Prostate gland (tissue), 2 donors: Measurements from ENCODE around the gene SCCPDH. TPM values are rescaled to one million over a fixed set of nuclear protein-coding genes. Genes with fewer than 3 reads are reported as not detected.

Experiments used
- DNase-seq: peaks from one replicate; pipeline ENCODE4 v3.0.0-alpha.2; 2019; ENCODE audit warnings: low spot score
- H3K27ac ChIP-seq, 2 donors: fragments of 200-600 bp; sonication (generic); 2 replicates each; pipeline ENCODE4 v1.5.1; 2017 to 2019
- H3K27me3 ChIP-seq: fragments of 200-600 bp; sonication (generic); replicated peaks from 2 replicates; pipeline ENCODE4 v1.5.1; 2019; ENCODE audit not compliant: insufficient read depth
- H3K36me3 ChIP-seq, 2 donors: fragments of 200-600 bp; sonication (generic); 1 replicate in 1 of 2; 2 replicates in 1 of 2; pipeline versions ENCODE4 v1.5.1 to v1.8.1; 2017 to 2019
- H3K4me1 ChIP-seq: fragments of 200-600 bp; sonication (generic); replicated peaks from 2 replicates; pipeline ENCODE4 v1.5.1; 2019
- H3K4me3 ChIP-seq, 2 donors: fragments of 200-600 bp; sonication (generic); 2 replicates each; pipeline ENCODE4 v1.5.1; 2017 to 2019
- H3K9me3 ChIP-seq: fragments of 200-600 bp; sonication (generic); 2 replicates; pipeline ENCODE4 v1.5.1; 2017
- POLR2A ChIP-seq: fragments of 450-650 bp; IDR thresholded peaks from one replicate; pipeline ENCODE4 v1.6.1; 2016; ENCODE audit warnings: antibody characterized with exemption, mild to moderate bottlenecking
- POLR2AphosphoS5 ChIP-seq: sonication (generic); formaldehyde crosslinking; IDR thresholded peaks from one replicate; pipeline ENCODE4 v1.6.1; 2017; ENCODE audit warnings: antibody characterized with exemption
- WGBS: methylation state at CpG from one replicate; pipeline ENCODE4 v1.1.5; 2018; 5-methylcytosine and 5-hydroxymethylcytosine counted together
- intact Hi-C: fragments of 100-400 bp; cut with DNase I; formaldehyde crosslinking; loops from one replicate; pipeline ENCODE4 v1.14.2; 2022
- total RNA-seq, 2 donors: library from RNA; depleted of rRNA; stranded (reverse); fragments of >200 nt; gene quantifications; one replicate each; pipeline ENCODE4 v1.1.0, GENCODE V29; 2016
- TF ChIP-seq, protein P1 (sequence below), 4 experiments: fragments of 200-600 bp in 2 of 4; fragments of 450-650 bp in 2 of 4; sonication (generic) in 2 of 4; IDR thresholded peaks; 1 replicate in 3 of 4; 2 replicates in 1 of 4; pipeline ENCODE4 v1.5.1; 2016 to 2019; ENCODE audit warnings: antibody characterized with exemption in 4 of 4, mild to moderate bottlenecking in 2 of 4, moderate library complexity in 2 of 4

The SCCPDH gene
- total RNA-seq, 2 donors from 2014 or later = 49.6 to 67.4 TPM

DNA sequence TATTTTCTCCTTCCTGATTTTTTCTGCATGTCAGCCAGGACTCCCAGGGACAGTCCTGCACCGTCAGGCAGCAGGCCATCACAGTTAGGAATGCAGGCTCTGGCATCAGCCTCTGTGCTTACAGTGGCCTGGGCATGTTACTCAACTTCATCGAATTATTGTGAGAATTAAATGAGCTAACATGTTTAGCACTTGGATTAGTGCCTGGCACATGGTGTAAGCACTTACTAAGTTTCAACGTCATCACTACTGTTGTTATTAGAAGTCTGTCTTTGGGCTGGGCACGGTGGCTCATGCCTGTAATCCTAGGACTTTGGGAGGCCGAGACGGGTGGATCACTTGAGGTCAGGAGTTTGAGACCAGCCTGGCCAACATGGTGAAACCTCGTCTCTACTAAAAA, 45.1 kb downstream of the SCCPDH start:
- no peaks in the 10 kb centered on the region for H3K9me3 ChIP-seq
- H3K36me3 ChIP-seq = no peaks in the 10 kb centered on the region
- TF ChIP-seq POLR2A (no peak), POLR2AphosphoS5 (peak; percentile 70)
- TF ChIP-seq, protein P1, sequence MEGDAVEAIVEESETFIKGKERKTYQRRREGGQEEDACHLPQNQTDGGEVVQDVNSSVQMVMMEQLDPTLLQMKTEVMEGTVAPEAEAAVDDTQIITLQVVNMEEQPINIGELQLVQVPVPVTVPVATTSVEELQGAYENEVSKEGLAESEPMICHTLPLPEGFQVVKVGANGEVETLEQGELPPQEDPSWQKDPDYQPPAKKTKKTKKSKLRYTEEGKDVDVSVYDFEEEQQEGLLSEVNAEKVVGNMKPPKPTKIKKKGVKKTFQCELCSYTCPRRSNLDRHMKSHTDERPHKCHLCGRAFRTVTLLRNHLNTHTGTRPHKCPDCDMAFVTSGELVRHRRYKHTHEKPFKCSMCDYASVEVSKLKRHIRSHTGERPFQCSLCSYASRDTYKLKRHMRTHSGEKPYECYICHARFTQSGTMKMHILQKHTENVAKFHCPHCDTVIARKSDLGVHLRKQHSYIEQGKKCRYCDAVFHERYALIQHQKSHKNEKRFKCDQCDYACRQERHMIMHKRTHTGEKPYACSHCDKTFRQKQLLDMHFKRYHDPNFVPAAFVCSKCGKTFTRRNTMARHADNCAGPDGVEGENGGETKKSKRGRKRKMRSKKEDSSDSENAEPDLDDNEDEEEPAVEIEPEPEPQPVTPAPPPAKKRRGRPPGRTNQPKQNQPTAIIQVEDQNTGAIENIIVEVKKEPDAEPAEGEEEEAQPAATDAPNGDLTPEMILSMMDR (IDR thresholded peaks at IDR 0.05) = no peak
- WGBS = 38% methylated on average over 7 of the region's 7 CpGs
- peak; percentile 47 for DNase-seq
- intact Hi-C loops = no loop called here
- no peak overlapping the region for H3K4me3 ChIP-seq
- no peaks in the 10 kb centered on the region for H3K27me3 ChIP-seq
- H3K4me1 ChIP-seq = no peaks in the 10 kb centered on the region
- no peak overlapping the region for H3K27ac ChIP-seq

DNA sequence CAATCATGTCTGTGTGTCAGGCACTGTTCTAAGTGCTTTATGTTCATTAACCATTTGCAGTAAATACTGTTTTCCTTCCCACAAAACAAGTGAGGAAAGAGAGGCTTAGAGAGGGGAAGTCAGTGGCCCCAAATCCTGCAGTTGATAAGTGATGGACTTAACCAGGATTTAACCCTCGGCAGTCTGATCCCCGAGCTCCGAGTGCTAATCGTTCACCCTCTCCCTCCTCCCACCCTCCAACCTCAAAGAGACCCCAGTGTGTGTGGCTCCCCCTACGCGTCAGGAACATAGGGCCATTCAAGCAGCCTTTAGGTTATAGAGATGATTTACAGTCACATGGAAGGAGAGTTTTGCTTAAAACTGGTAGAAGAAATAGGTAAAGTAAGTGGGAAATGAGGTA, 47.2 kb downstream of the SCCPDH start:
- peaks cover 0 to 1% of the 10 kb centered on the region in 2 donors for H3K36me3 ChIP-seq
- intact Hi-C loops = no loop called here

DNA sequence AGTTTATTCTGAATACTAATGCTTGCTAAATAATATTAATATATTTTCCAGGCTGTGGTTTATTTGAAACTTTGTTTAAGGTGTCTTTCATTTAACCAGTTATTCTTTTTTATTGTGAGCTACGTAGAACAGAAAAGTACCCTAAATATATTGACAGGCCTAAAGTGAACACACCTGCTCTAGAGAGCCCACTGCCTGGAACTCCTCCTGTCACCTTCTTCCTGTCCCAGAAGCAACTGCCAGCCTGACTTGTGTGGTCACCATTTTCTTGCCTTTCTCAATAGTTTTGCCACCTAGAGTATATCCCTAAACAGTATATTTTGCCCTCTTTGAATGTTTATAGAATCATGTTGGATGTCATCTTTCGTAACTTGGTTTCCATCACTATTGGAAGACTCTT, 48.5 kb downstream of the SCCPDH start:
- H3K27ac ChIP-seq = no peak overlapping the region
- WGBS = 95% methylated on average over 2 of the region's 2 CpGs
- TF ChIP-seq POLR2A (no peak), POLR2AphosphoS5 (no peak)
- TF ChIP-seq, protein P1 (IDR thresholded peaks at IDR 0.05) = no peak
- no peaks in the 10 kb centered on the region for H3K9me3 ChIP-seq
- H3K4me1 ChIP-seq = no peaks in the 10 kb centered on the region
- intact Hi-C loops = no loop called here
- no peak overlapping the region for H3K4me3 ChIP-seq
- peaks cover 0 to 6% of the 10 kb centered on the region in 2 donors for H3K36me3 ChIP-seq
- H3K27me3 ChIP-seq = no peaks in the 10 kb centered on the region
- DNase-seq = no peak

More for the DNA sequence above, 47.2 kb downstream of the SCCPDH start:
- DNase-seq = no peak
- no peak for TF ChIP-seq POLR2AphosphoS5
- TF ChIP-seq, protein P1 (IDR thresholded peaks at IDR 0.05) = no peak
- no peak for TF ChIP-seq POLR2A
- WGBS = 98% methylated on average over 6 of the region's 6 CpGs
- Histone ChIP-seq H3K27me3 (no peaks in the 10 kb centered on the region), H3K9me3 (no peaks in the 10 kb centered on the region), H3K4me1 (no peaks in the 10 kb centered on the region), H3K27ac (no peak overlapping the region), H3K4me3 (no peak overlapping the region)

DNA sequence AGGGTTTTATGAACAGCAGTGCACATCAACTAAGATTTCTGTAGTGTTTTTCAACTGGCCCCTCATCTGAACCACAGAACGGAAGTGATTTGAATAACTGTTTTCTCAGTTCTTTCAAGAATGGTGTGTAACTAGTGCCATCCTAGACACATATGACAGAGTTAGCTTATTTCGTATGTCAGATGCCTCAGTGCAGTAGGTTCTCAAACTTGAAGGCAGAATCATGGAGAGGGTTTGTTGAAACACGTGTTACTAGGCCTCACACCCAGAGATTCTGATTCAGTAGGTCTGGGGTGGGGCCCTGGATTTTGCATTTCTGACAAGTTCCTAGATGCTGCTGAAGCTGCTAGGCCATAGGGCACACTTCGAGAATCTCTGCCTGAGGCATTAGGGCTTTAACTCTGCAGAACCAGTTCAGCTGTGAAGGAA, 49.0 kb downstream of the SCCPDH start:
- TF ChIP-seq, protein P1 (IDR thresholded peaks at IDR 0.05) = no peak
- TF ChIP-seq POLR2AphosphoS5 (no peak), POLR2A (no peak)
- peaks cover 0 to 6% of the 10 kb centered on the region in 2 donors for H3K36me3 ChIP-seq
- DNase-seq = no peak
- intact Hi-C loops = no loop called here
- no peak overlapping the region for H3K27ac ChIP-seq
- no peak overlapping the region for H3K4me3 ChIP-seq
- H3K9me3 ChIP-seq = no peaks in the 10 kb centered on the region
- no peaks in the 10 kb centered on the region for H3K27me3 ChIP-seq
- H3K4me1 ChIP-seq = no peaks in the 10 kb centered on the region
- WGBS = 91% methylated on average over 4 of the region's 4 CpGs

DNA sequence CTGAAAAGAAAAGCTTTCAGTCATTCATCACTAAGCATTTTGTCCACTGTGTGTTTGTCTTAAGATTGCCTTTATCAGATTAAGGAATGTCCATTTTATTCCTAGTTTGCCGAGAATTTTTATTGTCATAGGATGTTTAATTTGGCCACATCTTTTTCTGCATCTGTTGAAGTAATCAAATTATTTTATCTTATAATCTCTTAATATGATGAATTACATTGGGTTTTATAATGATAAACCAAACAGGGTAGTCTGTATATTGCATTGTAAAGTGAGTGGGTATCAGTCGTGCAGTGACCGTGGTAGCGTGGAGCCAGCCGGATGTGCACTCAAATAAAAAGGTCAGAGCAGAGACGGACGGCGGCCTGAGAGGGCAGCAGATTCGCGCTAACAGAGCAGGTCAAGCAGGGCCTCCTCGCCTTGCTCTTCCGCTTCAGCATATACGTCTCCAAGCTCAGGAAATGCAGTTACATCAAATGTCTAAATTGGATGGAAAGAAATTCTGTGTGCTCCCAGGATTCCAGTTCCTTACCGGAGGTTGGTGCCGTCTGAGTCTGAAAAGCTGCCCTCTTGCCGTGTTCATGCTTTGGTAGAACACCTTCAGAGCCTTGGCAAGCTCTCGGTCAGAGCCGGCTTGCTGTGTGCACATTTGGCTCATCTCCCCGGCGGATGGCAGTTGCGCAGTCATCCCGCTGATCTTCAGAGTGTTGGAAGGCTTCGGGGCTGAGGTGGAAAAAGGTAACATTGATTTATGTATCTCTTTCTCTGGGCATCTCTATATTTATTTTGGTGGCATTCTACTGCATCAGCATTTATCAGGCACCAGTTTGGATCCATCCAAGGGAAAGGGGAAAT, 51.5 kb downstream of the SCCPDH start:
- peaks cover 0 to 6% of the 10 kb centered on the region in 2 donors for H3K36me3 ChIP-seq

More for the DNA sequence above, 51.5 kb downstream of the SCCPDH start:
- H3K27ac ChIP-seq = no peak overlapping the region
- no peak overlapping the region for H3K4me3 ChIP-seq
- no peaks in the 10 kb centered on the region for H3K4me1 ChIP-seq
- H3K27me3 ChIP-seq = no peaks in the 10 kb centered on the region
- WGBS = 73% methylated on average over 23 of the region's 23 CpGs
- DNase-seq = no peak
- intact Hi-C loops = no loop called here
- H3K9me3 ChIP-seq = no peaks in the 10 kb centered on the region
- TF ChIP-seq POLR2AphosphoS5 (no peak), POLR2A (no peak)
- TF ChIP-seq, protein P1 (IDR thresholded peaks at IDR 0.05) = no peak
